HG03064 (cell line): ENCODE data around the gene BAIAP3.

Source experiments
- ATAC-seq: cut with Tn5 transposase; IDR thresholded peaks from one replicate; pipeline ENCODE4 v1.9.1; 2021; ENCODE audit warnings: low read depth; ENCODE audit not compliant: unreplicated experiment

Gene BAIAP3

DNA sequence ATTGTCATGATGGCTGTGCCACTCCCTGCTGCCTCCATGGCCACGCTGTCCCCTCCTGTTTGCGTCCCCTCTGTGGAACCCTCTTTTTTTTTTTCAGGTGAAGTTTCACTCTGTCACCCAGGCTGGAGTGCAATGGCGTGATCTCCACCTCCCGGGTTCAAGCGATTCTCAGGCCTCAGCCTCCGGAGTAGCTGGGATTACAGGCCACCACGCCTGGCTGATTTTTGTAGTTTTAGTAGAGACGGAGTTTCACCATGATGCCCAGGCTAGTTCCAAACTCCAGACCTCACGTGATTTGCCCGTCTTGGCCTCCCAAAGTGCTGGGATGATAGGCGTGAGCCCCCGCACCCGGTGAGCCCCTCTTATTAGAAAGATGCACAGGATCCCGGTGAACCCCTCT lies 35.0 kb upstream of the BAIAP3 start:
- no peak for ATAC-seq

GRCh38 chr16:1299012-1299867 lies 34.2 kb upstream of the BAIAP3 start:
- no peak for ATAC-seq

GRCh38 chr16:1299868-1300203 lies 33.6 kb upstream of the BAIAP3 start:
- no peak for ATAC-seq

- ATAC-seq = no peak
Observed at GRCh38 chr16:1300664-1301476, 32.6 kb upstream of the BAIAP3 start.

- ATAC-seq = no peak
Observed at GRCh38 chr16:1301562-1301961, 31.9 kb upstream of the BAIAP3 start.

- no peak for ATAC-seq
Observed at GRCh38 chr16:1305823-1306222, 27.6 kb upstream of the BAIAP3 start.

GRCh38 chr16:1306334-1306733 lies 27.1 kb upstream of the BAIAP3 start:
- ATAC-seq = no peak

DNA sequence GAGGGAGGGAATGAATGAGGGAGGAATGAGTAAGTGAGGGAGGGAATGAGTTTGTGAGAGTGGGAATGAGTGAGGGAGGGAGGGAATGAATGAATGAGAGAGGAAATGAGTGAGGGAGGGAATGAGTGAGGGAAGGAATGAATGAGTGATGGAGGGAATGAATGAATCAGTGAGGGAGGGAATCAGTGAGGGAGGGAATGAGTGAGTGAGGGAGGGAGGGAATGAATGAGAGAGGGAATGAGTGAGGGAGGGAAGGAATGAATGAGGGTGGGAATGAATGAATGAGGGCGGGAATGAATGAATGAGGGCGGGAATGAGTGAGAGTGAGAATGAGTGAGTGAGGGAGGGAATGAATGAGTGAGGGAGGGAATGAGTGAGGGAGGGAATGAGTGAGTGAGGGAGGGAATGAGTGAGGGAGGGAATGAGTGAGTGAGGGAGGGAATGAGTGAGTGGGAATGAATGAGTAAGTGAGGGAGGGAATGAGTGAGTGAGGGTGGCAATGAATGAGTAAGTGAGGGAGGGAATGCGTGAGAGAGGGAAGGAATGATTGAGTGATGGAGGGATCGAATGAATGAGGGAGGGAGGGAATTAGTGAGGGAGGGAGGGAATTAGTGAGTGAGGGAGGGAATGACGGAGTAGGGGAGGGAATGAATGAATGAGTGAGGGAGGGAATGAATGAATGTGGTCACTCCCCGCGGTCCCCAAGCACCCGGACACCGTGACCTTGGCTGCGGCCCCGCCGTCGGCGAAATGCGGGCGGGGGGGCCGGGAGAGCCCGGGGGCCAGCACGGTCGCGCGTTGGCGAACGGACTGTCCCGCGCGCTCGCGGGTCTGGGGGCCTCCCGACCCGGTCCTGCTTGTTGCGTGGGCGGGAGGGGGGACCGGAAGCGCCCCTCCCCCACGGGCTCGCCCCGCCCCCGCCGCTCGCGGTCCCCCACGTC lies 25.1 kb upstream of the BAIAP3 start:
- ATAC-seq = peak; percentile 11

- ATAC-seq = peak; percentile 53
Observed at GRCh38 chr16:1308977-1309885, 24.2 kb upstream of the BAIAP3 start, which contains the start of gene UBE2I. UBE2I (plus strand) TSS chr16:1309636; CDS start chr16:1314031, 4,395 bp downstream.

- ATAC-seq = peak; percentile 10
Observed at GRCh38 chr16:1309888-1310831, 23.3 kb upstream of the BAIAP3 start.

DNA sequence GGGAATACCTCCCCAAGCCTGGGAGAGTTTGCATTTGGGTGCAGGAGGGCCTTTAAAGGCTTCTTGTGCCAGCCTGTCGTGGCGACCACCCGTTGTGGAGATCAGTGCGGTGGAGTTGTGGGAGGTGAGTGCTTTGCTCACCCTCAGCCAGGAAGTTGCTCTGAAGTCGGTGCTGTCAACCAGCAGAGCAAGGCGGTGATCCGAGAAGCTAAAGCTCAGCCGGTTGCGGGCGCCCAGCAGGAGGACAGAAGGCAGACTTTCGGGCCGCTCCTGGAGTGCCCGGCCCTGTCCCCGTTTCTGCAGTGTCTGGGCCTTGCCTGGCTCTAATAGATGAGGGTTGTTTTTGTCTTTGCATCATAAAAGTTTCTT lies 22.6 kb upstream of the BAIAP3 start:
- no peak for ATAC-seq

DNA sequence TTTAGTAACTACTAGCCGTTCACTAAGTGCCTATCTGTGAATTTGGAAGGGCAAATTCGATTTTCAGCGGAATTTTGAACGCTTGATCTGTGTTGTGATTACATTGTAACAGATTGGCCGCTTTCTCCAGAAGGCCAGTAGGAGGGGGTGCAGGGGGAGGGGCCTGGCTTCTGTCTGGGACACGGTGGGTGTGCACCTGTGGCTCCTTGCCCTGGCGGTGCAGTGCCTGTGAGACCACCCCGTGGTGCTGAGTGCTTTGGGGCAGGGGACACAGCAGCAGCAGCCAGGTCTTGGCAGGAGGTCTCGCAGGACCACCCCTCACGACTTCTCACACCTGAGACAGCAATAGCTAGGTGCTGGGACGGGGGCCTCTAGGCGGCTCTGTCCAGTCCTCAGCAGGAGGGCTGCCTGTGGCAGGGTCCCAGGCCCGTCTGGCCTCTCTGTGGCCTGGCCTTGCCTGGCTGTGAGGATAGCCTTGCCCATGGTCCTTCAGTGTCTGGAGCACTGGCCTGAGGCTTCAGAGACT lies 22.2 kb upstream of the BAIAP3 start:
- no peak for ATAC-seq

DNA sequence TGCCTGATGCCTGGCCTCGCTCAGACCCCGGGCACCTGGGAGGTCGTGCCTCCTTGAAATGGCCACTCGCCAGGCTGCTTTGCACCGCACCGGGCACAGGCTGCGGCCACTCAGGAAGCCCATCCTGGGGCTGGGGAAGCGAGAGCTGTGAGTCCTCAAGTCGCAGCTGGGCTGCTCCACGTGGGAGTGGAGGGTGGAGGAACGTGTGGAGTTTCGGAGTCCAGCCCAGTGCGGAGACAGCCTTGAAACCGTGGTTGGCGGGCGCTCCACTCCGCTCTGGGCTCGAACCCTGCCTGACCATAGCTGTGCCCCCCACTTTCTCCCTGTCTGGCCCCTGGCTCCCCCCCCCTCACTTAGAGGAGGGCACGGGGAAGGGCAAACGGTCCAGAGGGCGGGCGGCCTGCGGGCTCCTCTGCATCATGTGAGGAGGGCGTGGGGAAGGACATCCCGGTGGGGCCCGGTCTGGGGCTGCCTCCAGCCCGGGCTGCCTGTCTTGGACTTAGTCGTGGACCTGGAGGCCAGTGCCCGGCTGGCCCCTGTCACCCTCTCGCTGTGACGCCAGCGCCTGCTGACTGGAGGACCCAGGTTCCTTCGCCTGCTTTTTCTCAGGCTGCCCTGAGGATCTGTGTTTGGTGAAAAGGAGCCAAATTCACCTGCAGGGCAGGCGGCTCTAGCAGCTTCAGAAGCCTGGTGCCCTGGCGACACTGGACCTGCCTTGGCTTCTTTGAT lies 21.5 kb upstream of the BAIAP3 start:
- no peak for ATAC-seq

DNA sequence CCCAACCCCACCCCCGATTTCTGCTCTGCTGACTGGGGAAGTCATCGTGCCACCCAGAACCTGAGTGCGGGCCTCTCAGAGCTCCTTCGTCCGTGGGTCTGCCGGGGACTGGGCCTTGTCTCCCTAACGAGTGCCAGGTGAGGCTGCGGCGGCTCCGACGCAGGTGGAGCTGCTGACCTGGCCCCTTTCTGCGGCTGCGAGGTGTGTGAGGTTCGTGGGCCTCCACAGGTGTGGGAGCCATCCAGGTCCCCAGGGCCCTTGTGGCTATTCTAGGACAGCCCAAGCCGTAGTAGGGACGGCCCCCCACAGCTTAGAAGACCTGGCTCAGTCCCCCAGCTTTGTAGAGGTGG lies 21.0 kb upstream of the BAIAP3 start:
- ATAC-seq = no peak

GRCh38 chr16:1312903-1313302 lies 20.5 kb upstream of the BAIAP3 start:
- no peak for ATAC-seq

DNA sequence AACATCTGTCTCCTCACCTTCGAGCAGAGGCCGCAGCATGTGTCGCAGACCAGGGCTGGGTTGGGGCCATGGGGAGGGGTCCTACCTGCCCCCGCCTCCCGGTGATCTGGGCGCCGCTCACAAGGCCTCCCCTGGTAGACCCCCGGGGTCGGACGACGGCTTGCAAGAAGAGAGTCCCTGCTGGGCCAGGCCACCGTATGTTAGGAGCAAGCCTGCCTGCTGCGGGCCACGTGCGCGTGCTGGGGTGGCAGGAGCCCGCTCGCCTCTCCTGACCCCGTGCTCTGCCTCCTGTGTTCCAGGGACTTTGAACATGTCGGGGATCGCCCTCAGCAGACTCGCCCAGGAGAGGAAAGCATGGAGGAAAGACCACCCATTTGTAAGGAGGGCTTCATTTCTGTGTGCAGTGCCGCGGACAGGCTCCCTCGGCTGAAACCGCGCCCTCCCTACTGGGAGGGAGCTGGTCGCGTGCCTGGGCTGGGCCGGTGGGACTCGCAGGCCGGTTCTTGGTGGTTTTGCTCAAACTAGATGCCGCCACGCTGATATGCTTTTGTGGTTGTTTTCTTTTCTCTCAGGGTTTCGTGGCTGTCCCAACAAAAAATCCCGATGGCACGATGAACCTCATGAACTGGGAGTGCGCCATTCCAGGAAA lies 19.6 kb upstream of the BAIAP3 start:
- ATAC-seq = no peak

- no peak for ATAC-seq
Observed at GRCh38 chr16:1314399-1315068, 18.9 kb upstream of the BAIAP3 start.
